ENCODE results near the gene FHIP2A. TPM values are rescaled to one million over a fixed set of nuclear protein-coding genes. Genes with fewer than 3 reads are reported as not detected.
A peak's percentile ranks its signal among the peaks of the same experiment; 100 is the strongest.
"Not testable (repeated sequence)": the region's sequence is repeated elsewhere in the genome, so short reads cannot be mapped to it uniquely, and the experiment has no call there.

Gene FHIP2A
- total RNA-seq, 2 experiments from 2014 or later: 52.8 to 53.7 TPM

DNA sequence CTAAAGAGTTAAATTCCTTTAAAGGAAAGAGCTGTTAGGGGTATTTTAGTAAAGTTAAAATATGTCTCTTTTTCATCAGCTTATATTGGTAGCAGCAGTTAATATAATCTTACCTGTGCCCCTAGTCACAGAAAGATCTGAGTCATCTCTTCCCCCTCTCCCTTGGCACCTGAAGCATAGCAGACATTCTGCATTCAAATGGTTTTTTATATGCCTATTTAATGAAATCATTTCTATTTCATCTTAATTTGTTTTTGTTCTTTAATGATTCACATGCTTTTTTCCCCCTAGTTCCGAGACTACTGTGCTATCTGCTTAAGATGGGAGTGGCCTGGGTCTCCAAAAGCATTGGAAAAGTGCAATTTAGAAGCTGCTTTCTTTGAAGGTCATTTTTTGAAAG lies 33.3 kb downstream of the FHIP2A start:
- H3K4me1 ChIP-seq (ENCODE audit: insufficient read depth, low read length): no peaks in the 10 kb centered on the region
- H3K36me3 ChIP-seq (ENCODE audit: insufficient read depth, low read length): peaks cover 44% of the 10 kb centered on the region
- H3K36me3 Mint-ChIP-seq (ENCODE audit: low read depth): peaks cover 93% of the 10 kb centered on the region
- TF ChIP-seq, protein P1, sequence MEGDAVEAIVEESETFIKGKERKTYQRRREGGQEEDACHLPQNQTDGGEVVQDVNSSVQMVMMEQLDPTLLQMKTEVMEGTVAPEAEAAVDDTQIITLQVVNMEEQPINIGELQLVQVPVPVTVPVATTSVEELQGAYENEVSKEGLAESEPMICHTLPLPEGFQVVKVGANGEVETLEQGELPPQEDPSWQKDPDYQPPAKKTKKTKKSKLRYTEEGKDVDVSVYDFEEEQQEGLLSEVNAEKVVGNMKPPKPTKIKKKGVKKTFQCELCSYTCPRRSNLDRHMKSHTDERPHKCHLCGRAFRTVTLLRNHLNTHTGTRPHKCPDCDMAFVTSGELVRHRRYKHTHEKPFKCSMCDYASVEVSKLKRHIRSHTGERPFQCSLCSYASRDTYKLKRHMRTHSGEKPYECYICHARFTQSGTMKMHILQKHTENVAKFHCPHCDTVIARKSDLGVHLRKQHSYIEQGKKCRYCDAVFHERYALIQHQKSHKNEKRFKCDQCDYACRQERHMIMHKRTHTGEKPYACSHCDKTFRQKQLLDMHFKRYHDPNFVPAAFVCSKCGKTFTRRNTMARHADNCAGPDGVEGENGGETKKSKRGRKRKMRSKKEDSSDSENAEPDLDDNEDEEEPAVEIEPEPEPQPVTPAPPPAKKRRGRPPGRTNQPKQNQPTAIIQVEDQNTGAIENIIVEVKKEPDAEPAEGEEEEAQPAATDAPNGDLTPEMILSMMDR (IDR thresholded peaks at IDR 0.05): no peak
- CTCF ChIA-PET: no interaction called here
- H3K27ac ChIP-seq (ENCODE audit: low read depth in 1 of 2, low read length in 2 of 2): no peak overlapping the region
- H3K27ac Mint-ChIP-seq: no peak overlapping the region
- H3K4me3 ChIP-seq (ENCODE audit: low read length): no peak overlapping the region
- no peaks in the 10 kb centered on the region for H3K27me3 ChIP-seq (ENCODE audit: control insufficient read depth in 1 of 2, insufficient read depth in 2 of 2, low read length in 2 of 2)
- no peaks in the 10 kb centered on the region for H3K27me3 Mint-ChIP-seq
- intact Hi-C loops (cut with DNase I, micrococcal nuclease): no loop called here
- POLR2A ChIA-PET: interaction anchor here (0.9 kb wide), 1 partner anchor 83 kb away, joined by 3 read pairs; the partner anchor contains the start of gene TRUB1
- H3K4me3 Mint-ChIP-seq: no peak overlapping the region
- H3K4me1 Mint-ChIP-seq (ENCODE audit: low read depth): peaks cover 22% of the 10 kb centered on the region
- H3K9me3 ChIP-seq (ENCODE audit: control insufficient read depth in 1 of 2, insufficient read depth in 1 of 2, low read length in 2 of 2): no peaks in the 10 kb centered on the region
- H3K9me3 Mint-ChIP-seq: no peaks in the 10 kb centered on the region
- DNase-seq (no peak), ATAC-seq (ENCODE audit: poor library complexity) (no peak)

DNA sequence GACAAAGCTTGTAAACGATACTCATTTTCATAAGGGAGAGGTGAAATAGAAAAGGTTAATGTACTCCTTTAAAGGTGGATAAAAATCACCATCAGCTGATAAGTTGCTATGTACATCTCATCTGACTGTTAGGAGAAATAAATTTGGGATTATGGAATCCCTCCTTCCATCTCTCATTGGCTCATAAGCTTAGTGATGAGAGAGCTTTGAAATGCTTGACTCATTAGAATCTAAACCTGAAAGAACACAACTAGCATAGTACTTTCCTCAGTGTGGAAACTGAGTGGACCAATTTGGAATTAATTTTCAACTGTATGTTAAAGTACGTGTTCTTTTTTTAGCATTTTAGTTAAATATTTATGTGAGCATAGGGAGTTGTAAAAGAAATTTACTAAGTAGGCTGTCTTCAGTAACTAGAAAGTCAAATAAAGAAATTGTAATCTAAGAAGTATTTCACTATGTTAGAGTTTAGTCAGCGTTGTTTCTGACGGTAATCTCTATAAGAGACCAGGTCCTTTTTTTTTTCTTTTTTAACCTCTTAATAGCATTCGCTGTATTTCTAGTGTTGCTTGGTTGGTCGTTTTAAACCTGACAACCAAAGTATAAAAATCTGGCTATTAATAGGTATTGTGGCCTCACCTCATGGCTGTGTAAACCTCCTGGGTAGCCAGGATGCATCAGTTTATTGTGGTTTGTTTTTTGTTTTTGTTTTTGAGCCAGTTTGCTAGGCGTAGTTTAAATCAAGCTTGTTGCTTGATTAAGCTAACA lies 34.4 kb downstream of the FHIP2A start:
- peak overlapping the region; percentile 72 for H3K27ac Mint-ChIP-seq
- no peaks in the 10 kb centered on the region for H3K27me3 Mint-ChIP-seq
- Histone ChIP-seq H3K4me1 (ENCODE audit: insufficient read depth, low read length) (no peaks in the 10 kb centered on the region), H3K27me3 (ENCODE audit: control insufficient read depth in 1 of 2, insufficient read depth in 2 of 2, low read length in 2 of 2) (no peaks in the 10 kb centered on the region), H3K36me3 (ENCODE audit: insufficient read depth, low read length) (peaks cover 40% of the 10 kb centered on the region), H3K9me3 (ENCODE audit: control insufficient read depth in 1 of 2, insufficient read depth in 1 of 2, low read length in 2 of 2) (no peaks in the 10 kb centered on the region), H3K27ac (ENCODE audit: low read depth in 1 of 2, low read length in 2 of 2) (no peak overlapping the region), H3K4me3 (ENCODE audit: low read length) (no peak overlapping the region)
- DNase-seq (peak in 1 of 14 experiments; percentile 20), ATAC-seq (ENCODE audit: poor library complexity) (no peak)
- TF ChIP-seq, protein P1 (IDR thresholded peaks at IDR 0.05): no peak
- intact Hi-C loops (cut with DNase I, micrococcal nuclease): no loop called here
- no peaks in the 10 kb centered on the region for H3K9me3 Mint-ChIP-seq
- POLR2A ChIA-PET: interaction anchor here (0.6 kb wide), 1 partner anchor 648 kb away, joined by 3 read pairs; no protein-coding TSS in a partner anchor
- H3K4me3 Mint-ChIP-seq: no peak overlapping the region
- H3K4me1 Mint-ChIP-seq (ENCODE audit: low read depth): peaks cover 22% of the 10 kb centered on the region
- H3K36me3 Mint-ChIP-seq (ENCODE audit: low read depth): peaks cover 92% of the 10 kb centered on the region
- CTCF ChIA-PET: interaction anchor here (1.0 kb wide), 1 partner anchor 10 kb away, joined by 3 read pairs; no protein-coding TSS in a partner anchor

DNA sequence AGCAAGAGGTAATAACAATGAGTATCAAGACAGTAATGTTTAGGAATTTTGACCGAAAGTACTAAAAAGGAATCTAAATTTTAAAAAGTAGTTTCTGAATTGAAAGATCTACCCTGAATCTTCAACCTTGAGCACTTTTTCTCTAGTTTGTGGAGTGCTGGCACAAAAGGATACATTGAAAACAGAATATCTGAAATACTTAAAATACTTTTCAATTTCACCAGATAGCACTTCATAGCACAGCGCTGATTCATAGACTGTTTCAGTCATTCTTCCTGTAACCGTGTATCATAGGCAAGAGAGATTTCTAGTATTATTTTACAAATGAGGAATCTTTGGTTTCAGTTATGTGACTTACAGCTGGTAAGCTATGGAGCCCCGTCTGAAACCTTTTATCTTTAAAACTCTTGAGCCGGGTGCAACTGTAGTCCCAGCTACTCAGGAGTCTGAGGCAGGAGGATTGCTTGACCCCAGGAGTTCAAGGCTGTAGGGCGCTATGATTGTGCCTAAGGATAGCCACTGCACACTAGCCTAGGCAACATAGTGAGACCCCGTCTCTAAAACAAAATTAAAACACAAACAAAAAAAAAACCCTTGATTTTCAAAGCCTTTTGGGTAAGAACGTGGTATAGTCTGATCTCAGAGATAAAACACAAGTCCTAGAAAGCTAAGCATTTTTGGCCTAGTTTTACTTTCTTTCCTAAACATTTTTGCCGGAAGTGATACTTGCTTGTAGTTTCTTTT lies 35.1 kb downstream of the FHIP2A start:
- Histone ChIP-seq H3K4me1 (ENCODE audit: insufficient read depth, low read length) (no peaks in the 10 kb centered on the region), H3K27ac (ENCODE audit: low read depth in 1 of 2, low read length in 2 of 2) (peak overlapping the region in 1 of 2 donors; percentile 20), H3K4me3 (ENCODE audit: low read length) (no peak overlapping the region), H3K36me3 (ENCODE audit: insufficient read depth, low read length) (peaks cover 48% of the 10 kb centered on the region), H3K27me3 (ENCODE audit: control insufficient read depth in 1 of 2, insufficient read depth in 2 of 2, low read length in 2 of 2) (no peaks in the 10 kb centered on the region), H3K9me3 (ENCODE audit: control insufficient read depth in 1 of 2, insufficient read depth in 1 of 2, low read length in 2 of 2) (no peaks in the 10 kb centered on the region)
- POLR2A ChIA-PET: interaction anchor here (0.6 to 1.8 kb wide), 2 partner anchors 81 to 1836 kb away, joined by 3 to 5 read pairs; partner anchors contain the start of gene TRUB1
- Mint-ChIP-seq H3K4me1 (ENCODE audit: low read depth) (peaks cover 22% of the 10 kb centered on the region), H3K27me3 (no peaks in the 10 kb centered on the region), H3K4me3 (peak overlapping the region; percentile 38), H3K27ac (peak overlapping the region; percentile 72), H3K36me3 (ENCODE audit: low read depth) (peaks cover 92% of the 10 kb centered on the region), H3K9me3 (no peaks in the 10 kb centered on the region)
- CTCF ChIA-PET: interaction anchor here (1.0 kb wide), 1 partner anchor 9 kb away, joined by 3 read pairs; no protein-coding TSS in a partner anchor
- intact Hi-C loops (cut with DNase I, micrococcal nuclease): no loop called here
- TF ChIP-seq, protein P1 (IDR thresholded peaks at IDR 0.05): no peak
- ATAC-seq (ENCODE audit: poor library complexity) (peak; percentile 32), DNase-seq (peak in 2 of 14 experiments; percentile 12 to 40)

DNA sequence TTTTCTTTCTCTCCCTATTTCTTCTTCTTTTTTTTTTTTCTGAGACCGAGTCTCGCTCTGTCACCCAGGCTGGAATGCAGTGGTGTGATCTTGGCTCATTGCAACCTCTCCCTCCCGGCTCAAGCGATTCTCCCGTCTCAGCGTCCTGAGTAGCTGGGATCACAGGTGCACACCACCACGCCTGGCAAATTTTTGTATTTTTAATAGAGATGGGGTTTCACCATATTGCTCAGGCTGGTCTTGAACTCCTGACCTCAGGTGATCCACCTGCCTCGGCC lies 35.6 kb downstream of the FHIP2A start:
- ChIA-PET POLR2A (interaction anchor here (0.6 to 1.8 kb wide), 2 partner anchors 80 to 1836 kb away, joined by 3 to 5 read pairs; partner anchors contain the start of gene TRUB1), CTCF (interaction anchor here (1.0 kb wide), 1 partner anchor 9 kb away, joined by 3 read pairs; no protein-coding TSS in a partner anchor)
- H3K36me3 ChIP-seq (ENCODE audit: insufficient read depth, low read length): peaks cover 51% of the 10 kb centered on the region
- H3K4me1 ChIP-seq (ENCODE audit: insufficient read depth, low read length); H3K27me3 ChIP-seq (ENCODE audit: control insufficient read depth in 1 of 2, insufficient read depth in 2 of 2, low read length in 2 of 2); intact Hi-C loops (cut with DNase I, micrococcal nuclease); H3K4me3 ChIP-seq (ENCODE audit: low read length); H3K9me3 ChIP-seq (ENCODE audit: control insufficient read depth in 1 of 2, insufficient read depth in 1 of 2, low read length in 2 of 2); ATAC-seq (ENCODE audit: poor library complexity); H3K27me3 Mint-ChIP-seq; H3K9me3 Mint-ChIP-seq; DNase-seq; H3K27ac ChIP-seq (ENCODE audit: low read depth in 1 of 2, low read length in 2 of 2): not testable (repeated sequence)
- Mint-ChIP-seq H3K4me1 (ENCODE audit: low read depth) (peaks cover 22% of the 10 kb centered on the region), H3K4me3 (peak overlapping the region; percentile 38), H3K36me3 (ENCODE audit: low read depth) (peaks cover 90% of the 10 kb centered on the region), H3K27ac (peak overlapping the region; percentile 72)
